Endodermal cell (in vitro differentiated cells): ENCODE results near the gene NPIPB12. TPM values are rescaled to one million over a fixed set of nuclear protein-coding genes. Genes with fewer than 3 reads are reported as not detected.
"Not testable (repeated sequence)": the region's sequence is repeated elsewhere in the genome, so short reads cannot be mapped to it uniquely, and the experiment has no call there.

ENCODE experiments used
- DNase-seq: peaks from one replicate; pipeline ENCODE4 v3.0.0-alpha.2; 2017
- H3K27ac ChIP-seq: 2 replicates; pipeline ENCODE4 v1.5.1; 2013; ENCODE audit warnings: mild to moderate bottlenecking, low read depth, low read length, moderate library complexity
- H3K27me3 ChIP-seq: 2 replicates; pipeline ENCODE4 v1.6.1; 2013; ENCODE audit warnings: mild to moderate bottlenecking, low read length, moderate library complexity; ENCODE audit not compliant: insufficient read depth, control insufficient read depth, poor library complexity, severe bottlenecking
- H3K36me3 ChIP-seq: 2 replicates; pipeline ENCODE4 v1.7.0; 2013; ENCODE audit warnings: mild to moderate bottlenecking, low read length, moderate library complexity; ENCODE audit not compliant: control insufficient read depth, insufficient read depth
- H3K4me1 ChIP-seq: one replicate; pipeline ENCODE4 v1.7.0; 2013; ENCODE audit warnings: low read length; ENCODE audit not compliant: control insufficient read depth, insufficient read depth
- H3K4me3 ChIP-seq: 2 replicates; pipeline ENCODE4 v1.5.1; 2013; ENCODE audit warnings: mild to moderate bottlenecking, low read length, moderate library complexity
- H3K9ac ChIP-seq: 2 replicates; pipeline ENCODE4 v1.6.1; 2013; ENCODE audit warnings: mild to moderate bottlenecking, low read length, moderate library complexity; ENCODE audit not compliant: poor library complexity, severe bottlenecking; ENCODE audit errors: extremely low read depth
- H3K9me3 ChIP-seq: 2 replicates; pipeline ENCODE4 v1.6.1; 2013; ENCODE audit warnings: mild to moderate bottlenecking, low read length, moderate library complexity; ENCODE audit not compliant: control insufficient read depth
- H3K27ac Mint-ChIP-seq: 2 replicates; pipeline ENCODE4 v1.8.0; 2020; ENCODE audit warnings: mixed read lengths
- H3K27me3 Mint-ChIP-seq: 2 replicates; pipeline ENCODE4 v1.8.0; 2021; ENCODE audit warnings: mild to moderate bottlenecking, mixed read lengths; ENCODE audit not compliant: insufficient read depth
- H3K36me3 Mint-ChIP-seq: 2 replicates; pipeline ENCODE4 v1.8.0; 2020; ENCODE audit warnings: low read depth, mixed read lengths
- H3K4me1 Mint-ChIP-seq: 2 replicates; pipeline ENCODE4 v1.8.0; 2020; ENCODE audit warnings: mixed read lengths
- H3K4me3 Mint-ChIP-seq: 2 replicates; pipeline ENCODE4 v1.8.0; 2020; ENCODE audit warnings: mild to moderate bottlenecking, moderate library complexity, mixed read lengths
- H3K9me3 Mint-ChIP-seq: 2 replicates; pipeline ENCODE4 v1.8.0; 2020; ENCODE audit warnings: mild to moderate bottlenecking, mixed read lengths
- WGBS, 2 experiments: methylation state at CpG; one replicate each; pipeline versions ENCODE4 v1.1.5 to v1.1.7; 2013; ENCODE audit warnings: missing lambda C conversion rate in 2 of 2, mixed read lengths in 1 of 2; ENCODE audit not compliant: insufficient coverage in 1 of 2, insufficient read length in 1 of 2; 5-methylcytosine and 5-hydroxymethylcytosine counted together
- total RNA-seq, 2 donors: library from RNA; stranded (reverse); fragmentation: NEBNext Ultra II Directional in 1 of 2; extraction: Animal tissue kit (Norgen Biotek cat#: 25700) in 1 of 2; gene quantifications; 2 replicates in 1 of 2; 3 replicates in 1 of 2; pipeline ENCODE4 v1.2.1, GENCODE V29; 2021

Gene NPIPB12
- total RNA-seq, 2 donors from 2014 or later = 82.1 to 94.7 TPM

DNA sequence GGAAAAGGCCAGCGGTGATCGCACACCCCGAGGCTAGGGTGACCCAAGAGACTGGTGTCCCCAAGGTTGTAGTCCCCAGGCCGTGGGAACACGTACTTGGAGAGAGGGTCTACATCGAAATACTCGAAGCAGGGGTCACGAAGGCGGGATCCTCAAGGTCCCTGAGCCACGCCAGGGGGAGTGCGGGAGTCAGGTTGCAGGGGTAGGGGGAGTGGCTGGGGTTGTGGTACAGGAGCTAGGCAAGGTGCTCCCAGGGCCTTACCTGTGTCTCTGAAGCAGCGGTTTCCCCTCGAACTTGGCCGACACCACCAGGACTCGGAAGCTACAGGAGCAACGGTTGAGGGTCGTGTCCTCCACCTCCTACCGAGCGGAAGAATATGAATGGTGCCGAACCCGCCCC lies 52.5 kb downstream of the NPIPB12 start:
- H3K4me1 Mint-ChIP-seq, H3K9me3 Mint-ChIP-seq, H3K27ac ChIP-seq, H3K9me3 ChIP-seq, H3K36me3 ChIP-seq, H3K4me3 ChIP-seq, H3K27me3 ChIP-seq, DNase-seq, H3K4me3 Mint-ChIP-seq, H3K27me3 Mint-ChIP-seq, H3K9ac ChIP-seq, H3K36me3 Mint-ChIP-seq, H3K4me1 ChIP-seq, H3K27ac Mint-ChIP-seq: not testable (repeated sequence)
- WGBS, 2 experiments = no CpG with 5 or more reads among the region's 21 CpGs

Other genes starting within 250 kb of the NPIPB12 start
- 1 to 10 TPM; 1.5 to 3.6 TPM for gene NPIPB11, start 99.7 kb downstream of the NPIPB12 start, total RNA-seq
- 10 to 100 TPM in 1 of 2 donors, 1 to 10 TPM in 1; 9.5 to 11.0 TPM for gene BOLA2, start 52.1 kb downstream of the NPIPB12 start, total RNA-seq
- 10 to 100 TPM; 55.2 to 55.5 TPM for gene SLX1B, start 51.9 kb downstream of the NPIPB12 start, total RNA-seq
- 1 to 10 TPM; 2.1 to 4.0 TPM for gene SULT1A4, start 46.5 kb downstream of the NPIPB12 start, total RNA-seq
- under 1 TPM in 1 of 2 donors, not detected in 1; 0.86 TPM for gene SPN, start 156.8 kb upstream of the NPIPB12 start, total RNA-seq
- gene QPRT, start 172.8 kb upstream of the NPIPB12 start, total RNA-seq = 100 to 1,000 TPM in 1 of 2 donors, 10 to 100 TPM in 1; 92.3 to 109 TPM
- gene C16orf54, start 239.6 kb upstream of the NPIPB12 start, total RNA-seq = not detected